HCEC 1CT (cell line): ENCODE data around the gene MCHR1.
"Not testable (repeated sequence)": the region's sequence is repeated elsewhere in the genome, so short reads cannot be mapped to it uniquely, and the experiment has no call there.

Experiments used
- DNase-seq: peaks from one replicate; pipeline ENCODE4 v3.0.0-alpha.2; 2017

The MCHR1 gene

GRCh38 chr22:40656651-40657050 lies 22.6 kb upstream of the MCHR1 start:
- not testable (repeated sequence) for DNase-seq

- DNase-seq = no peak
Measured at GRCh38 chr22:40659166-40659565, 20.1 kb upstream of the MCHR1 start.

DNA sequence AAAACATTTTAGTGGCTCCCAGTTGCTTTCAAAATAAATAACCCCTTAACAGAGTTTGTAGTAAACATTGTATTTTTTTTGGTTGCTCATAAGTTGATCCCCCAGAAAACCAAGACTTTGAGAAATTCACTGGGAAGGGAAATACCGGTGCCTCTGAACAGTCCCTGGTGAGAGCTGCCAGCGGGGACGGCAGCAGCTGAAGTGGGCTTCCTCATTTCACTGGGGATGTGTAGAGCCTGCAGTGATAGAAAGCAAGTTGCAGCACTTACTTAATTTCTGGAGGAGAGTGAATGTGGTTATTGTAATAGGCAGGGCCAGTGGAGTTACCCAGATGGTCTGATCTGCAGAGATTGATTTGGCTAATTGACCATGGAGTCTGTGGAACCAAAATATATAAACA lies 18.6 kb upstream of the MCHR1 start:
- no peak for DNase-seq

- no peak for DNase-seq
Measured at GRCh38 chr22:40661671-40662070, 17.6 kb upstream of the MCHR1 start.

DNA sequence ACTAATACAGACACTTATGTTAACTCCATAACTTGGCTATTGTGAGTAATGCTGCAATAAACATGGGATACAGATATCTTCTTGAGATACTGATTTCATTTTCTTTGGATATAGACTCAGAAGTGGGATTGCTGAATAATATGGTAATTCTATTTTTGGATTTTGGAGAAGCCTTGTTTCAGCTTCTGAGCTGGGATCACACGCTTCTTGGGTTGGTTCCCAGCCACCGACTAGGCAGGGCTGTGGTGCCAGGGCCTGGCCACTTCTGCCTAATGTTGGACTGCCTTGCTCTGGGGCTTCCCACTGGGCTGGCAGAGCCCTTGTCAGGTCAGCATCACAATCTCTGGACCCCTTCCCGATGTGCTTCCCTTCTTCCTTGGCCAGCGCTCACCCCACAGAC lies 14.0 kb upstream of the MCHR1 start:
- no peak for DNase-seq

DNA sequence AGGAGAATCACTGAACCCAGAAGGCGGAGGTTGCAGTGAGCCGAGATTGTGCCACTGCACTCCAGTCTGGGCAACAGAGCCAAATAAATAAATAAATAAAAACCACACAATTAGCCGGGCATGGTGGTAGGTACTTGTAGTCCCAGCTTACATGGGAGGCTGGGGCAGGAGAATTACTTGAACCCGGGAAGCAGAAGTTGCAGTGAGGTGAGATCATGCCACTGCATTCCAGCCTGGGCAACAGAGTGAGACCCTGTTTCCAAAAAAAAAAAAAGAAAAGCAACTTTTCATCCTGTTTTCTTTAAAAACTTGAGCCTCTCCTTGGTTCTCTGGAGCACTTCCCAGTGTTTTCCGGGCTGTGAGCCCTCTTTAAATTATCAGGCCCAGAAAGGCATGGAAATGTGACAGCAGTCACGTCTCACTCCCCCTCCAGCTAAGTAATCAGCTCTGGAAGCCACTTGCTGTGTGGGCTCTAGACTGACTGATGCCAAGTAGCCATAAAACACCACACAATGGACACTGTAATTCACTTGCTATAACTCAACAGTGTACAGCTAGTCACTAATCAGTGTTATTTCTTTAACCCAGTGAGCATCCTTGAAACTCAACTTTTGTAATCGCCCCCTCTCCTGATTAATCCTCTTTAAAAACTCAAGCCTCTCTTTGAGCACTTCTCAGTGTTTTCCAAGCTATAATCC lies 13.0 kb upstream of the MCHR1 start:
- DNase-seq = no peak

DNA sequence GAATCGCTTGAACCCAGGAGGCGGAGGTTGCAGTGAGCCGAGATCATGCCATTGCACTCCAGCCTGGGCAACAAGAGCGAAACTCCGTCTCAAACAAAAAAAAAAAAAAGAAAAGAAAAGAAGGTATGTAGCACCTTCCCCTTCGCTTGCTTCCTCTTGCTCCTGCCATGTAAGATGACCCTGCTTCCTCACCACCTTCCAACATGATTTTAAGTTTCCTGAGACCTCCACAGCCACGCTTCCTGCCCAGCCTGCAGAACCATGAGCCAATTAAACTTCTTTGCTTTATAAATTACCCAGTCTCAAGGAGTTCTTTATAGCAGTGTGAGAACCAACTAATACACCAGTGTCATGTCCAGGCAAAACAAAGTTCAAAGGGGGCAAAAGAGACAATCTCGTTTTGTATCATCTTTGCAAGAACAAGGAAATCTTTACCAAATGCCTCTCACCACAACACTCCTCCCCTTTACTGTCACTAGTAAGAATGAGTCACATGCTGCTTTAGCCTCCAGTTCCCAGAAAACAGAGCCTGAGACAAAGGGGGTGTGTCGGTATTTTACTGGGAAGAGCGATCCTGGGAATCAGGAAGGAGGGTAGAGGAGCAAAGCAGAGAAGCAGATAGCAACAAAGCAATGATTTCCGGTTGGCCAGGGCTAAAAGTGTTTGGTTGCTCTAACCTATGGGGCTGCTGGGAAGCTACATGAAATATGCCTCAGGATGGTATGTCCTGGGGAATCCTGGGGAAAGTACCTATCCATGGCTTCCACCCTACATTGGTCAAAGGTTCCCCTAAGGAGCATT lies 10.5 kb upstream of the MCHR1 start:
- peak; percentile 51 for DNase-seq

- DNase-seq = no peak
Measured at GRCh38 chr22:40670058-40670457, 9.2 kb upstream of the MCHR1 start.

DNA sequence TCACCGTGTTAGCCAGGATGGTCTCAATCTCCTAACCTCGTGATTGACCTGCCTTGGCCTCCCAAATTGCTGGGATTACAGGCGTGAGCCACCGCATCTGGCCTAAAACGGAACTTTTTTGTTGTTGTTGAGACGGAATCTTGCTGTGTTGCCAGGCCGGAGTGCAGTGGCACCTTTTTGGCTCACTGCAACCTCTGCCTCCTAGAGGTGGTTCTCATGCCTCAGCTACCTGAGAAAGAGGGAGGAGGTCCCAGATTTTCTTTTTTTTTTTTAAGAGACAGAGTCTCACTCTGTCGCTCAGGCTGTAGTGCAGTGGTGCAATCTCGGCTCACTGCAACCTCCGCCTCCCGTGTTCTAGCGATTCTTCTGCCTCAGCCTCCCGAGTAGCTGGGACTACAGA lies 7.9 kb upstream of the MCHR1 start:
- no peak for DNase-seq

- DNase-seq = no peak
Measured at GRCh38 chr22:40671796-40672360, 7.4 kb upstream of the MCHR1 start.

DNA sequence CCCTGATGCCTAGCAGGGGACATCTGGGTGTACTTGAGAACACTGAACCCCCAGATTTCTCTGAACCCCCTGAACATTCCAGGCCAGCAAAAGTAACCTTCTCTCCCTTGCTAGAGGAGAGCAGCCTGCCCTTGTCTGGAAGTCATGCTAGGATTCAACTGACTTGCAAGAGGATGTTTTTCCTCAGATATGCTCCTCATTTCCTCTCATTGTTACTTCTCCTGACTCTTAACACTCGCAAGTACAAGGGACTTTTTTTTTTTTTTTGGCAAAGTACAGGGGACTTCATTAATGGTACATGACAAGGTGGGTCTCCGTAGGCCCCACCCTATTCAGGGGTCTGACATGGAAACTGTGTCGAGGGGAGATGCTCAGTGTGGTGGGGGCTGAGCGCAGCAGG lies 6.3 kb upstream of the MCHR1 start:
- DNase-seq = no peak

DNA sequence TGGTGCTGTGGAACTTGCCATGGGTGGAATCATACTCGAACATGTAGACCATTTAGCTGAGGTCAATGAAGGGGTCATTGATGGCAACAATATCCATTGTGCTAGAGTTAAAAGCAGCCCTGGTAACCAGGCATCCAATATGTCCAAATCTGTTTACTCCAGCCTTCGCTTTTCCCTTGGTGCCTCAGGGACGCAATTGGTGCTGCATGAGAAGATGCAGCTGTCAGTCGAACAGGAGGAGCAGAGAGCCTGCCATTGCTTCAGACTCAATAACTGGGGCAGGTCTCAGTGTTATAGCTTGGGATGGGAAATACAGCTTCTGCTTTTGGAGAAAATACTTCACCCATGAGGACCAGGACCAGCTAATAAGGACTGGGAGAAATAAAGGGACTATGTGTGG lies 5.0 kb upstream of the MCHR1 start:
- DNase-seq = no peak

DNA sequence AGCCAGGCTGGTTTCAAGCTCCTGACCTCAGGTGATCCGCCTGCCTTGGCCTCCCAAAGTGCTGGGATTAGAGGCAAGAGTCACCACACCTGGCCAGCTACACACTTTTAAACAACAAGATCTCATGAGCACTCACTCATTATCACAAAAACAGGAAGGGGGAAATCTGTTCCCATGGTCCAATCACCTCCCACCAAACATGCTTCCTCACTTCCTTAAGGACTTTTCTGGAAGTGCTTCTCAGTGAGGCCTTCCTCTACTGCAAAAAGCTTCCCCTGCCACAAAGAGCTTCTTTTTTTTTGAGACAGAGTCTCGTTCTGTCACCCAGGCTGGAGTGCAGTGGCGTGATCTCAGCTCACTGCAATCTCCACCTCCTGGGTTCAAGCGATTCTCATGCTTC lies 3.1 kb upstream of the MCHR1 start:
- DNase-seq = not testable (repeated sequence)

DNA sequence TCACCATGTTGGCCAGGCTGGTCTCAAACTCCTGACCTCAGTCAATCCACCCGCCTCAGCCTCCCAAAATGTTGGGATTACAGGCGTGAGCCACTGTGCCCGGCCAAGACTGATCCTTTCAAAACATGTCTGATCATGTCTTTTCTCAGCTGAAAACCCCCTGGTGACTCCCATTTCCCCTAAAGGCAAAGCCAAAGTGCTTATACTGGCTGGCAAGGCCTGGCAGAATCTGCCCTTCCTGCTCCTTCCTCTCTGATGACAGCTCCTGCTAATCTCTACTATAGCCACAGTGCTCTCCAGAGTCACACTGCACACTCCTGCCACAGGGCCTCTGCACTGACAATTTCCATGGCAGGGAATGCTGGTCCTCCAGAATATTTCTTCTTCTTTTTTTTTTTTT lies 2.6 kb upstream of the MCHR1 start:
- no peak for DNase-seq

DNA sequence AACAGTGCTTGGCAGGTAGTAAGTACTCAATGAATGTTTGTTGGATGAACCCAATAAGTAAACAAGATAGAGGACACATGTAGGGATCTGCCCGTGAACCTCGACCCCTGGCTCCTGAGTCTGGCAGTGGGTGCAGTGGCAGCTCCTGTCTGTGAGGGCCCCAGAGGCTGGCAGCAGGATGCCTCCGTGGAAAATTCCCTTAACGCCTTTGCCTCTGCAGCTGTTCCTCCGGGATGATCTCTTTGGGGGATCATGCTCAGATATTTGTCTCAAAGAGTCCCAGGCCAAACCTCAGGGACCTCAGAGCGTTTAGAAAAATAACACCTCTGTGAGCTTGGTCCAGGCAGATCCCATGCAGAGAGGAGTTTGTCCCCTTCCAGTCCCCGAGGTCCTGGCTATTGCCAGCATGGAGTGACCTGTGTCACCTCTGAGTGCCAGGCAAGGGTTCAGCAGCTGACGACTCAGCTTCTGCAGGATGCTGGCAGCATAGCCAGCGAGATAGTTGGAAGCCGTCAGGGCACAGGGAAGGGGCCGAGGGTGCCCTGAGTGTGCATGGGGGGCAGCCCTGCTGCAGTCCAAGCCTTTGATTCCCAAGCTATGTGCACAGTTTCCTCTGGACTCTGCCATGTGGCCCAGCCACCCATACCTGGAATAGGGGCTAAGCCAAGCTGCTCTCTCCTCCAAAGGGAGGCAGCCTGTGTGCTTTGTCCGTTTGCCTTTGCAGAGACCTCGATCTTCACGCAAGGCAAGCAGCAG lies 613 bp upstream of the MCHR1 start:
- DNase-seq = no peak

- no peak for DNase-seq
Measured at GRCh38 chr22:40679964-40680818, 907 bp downstream of the MCHR1 start.

DNA sequence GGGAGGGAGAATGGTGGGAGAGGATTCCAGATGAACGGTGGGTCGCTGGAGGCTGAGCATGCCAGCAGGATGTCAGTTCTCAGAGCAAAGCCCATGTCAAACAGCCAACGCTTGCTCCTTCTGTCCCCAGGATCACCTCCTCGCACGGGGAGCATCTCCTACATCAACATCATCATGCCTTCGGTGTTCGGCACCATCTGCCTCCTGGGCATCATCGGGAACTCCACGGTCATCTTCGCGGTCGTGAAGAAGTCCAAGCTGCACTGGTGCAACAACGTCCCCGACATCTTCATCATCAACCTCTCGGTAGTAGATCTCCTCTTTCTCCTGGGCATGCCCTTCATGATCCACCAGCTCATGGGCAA lies 1.5 kb downstream of the MCHR1 start:
- no peak for DNase-seq

DNA sequence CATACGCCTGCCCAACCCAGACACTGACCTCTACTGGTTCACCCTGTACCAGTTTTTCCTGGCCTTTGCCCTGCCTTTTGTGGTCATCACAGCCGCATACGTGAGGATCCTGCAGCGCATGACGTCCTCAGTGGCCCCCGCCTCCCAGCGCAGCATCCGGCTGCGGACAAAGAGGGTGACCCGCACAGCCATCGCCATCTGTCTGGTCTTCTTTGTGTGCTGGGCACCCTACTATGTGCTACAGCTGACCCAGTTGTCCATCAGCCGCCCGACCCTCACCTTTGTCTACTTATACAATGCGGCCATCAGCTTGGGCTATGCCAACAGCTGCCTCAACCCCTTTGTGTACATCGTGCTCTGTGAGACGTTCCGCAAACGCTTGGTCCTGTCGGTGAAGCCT lies 2.2 kb downstream of the MCHR1 start:
- DNase-seq = no peak

DNA sequence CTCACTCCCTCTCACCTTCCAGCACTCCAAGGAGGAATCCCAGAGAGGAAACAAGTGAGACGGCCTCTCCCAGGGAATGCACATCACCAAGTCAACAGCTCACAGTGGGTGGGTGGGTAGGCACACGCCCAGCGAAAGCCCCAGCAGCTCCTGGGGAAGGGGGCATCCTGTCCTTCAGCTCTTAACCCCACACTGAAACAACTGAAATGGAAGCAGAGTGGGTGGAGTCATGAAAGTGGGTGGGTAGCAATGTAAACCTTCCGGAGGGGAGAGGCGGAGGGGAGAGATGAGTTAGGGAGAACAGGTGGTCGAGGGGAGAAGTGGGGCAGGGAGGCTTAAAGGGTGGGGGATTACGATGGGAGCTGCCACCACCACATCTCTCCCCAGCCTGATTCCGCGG lies 5.4 kb downstream of the MCHR1 start:
- DNase-seq = no peak

GRCh38 chr22:40685406-40685805 lies 6.1 kb downstream of the MCHR1 start:
- DNase-seq = no peak

DNA sequence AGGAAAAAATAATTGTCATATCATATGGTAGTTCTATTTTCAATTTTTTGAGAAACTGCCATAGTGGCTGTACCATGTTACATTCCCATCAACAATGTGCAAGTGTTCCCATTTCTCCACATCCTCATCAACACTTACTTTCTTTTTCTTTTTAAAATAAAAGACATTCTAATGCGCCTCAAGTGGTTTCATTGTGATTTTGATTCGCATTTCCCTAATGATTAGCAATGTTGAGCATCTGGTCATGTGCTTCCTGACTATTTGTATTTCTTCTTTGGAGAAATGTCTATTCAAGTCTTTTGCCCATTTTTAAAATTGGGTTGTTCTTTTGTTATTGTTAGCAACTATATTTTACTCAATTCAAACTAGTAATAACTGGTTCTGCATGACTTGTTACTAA lies 8.4 kb downstream of the MCHR1 start:
- no peak for DNase-seq

- DNase-seq = no peak
Measured at GRCh38 chr22:40690370-40690769, 11.1 kb downstream of the MCHR1 start.

- DNase-seq = no peak
Measured at GRCh38 chr22:40691532-40691931, 12.2 kb downstream of the MCHR1 start.
